CD4-positive, alpha-beta T cell (primary cell): ENCODE results near the gene TDRD7. TPM values are rescaled to one million over a fixed set of nuclear protein-coding genes. Genes with fewer than 3 reads are reported as not detected.
"Not testable (repeated sequence)": the region's sequence is repeated elsewhere in the genome, so short reads cannot be mapped to it uniquely, and the experiment has no call there.

Experiments
- ATAC-seq: fragments of 200-7000 bp; cut with Tn5 transposase; one replicate; pipeline ENCODE4 v1.10.0; 2022; ENCODE audit warnings: mild to moderate bottlenecking; ENCODE audit not compliant: poor library complexity
- CTCF ChIA-PET: fragments of 350-600 bp; sonication (Branson Sonifier 250); formaldehyde crosslinking; loops from one replicate; lab custom pipeline; 2021; ENCODE audit warnings: antibody characterized with exemption, inconsistent platforms; lab: Charles Lee
- POLR2A ChIA-PET: fragments of 350-600 bp; sonication (Branson Sonifier 250); formaldehyde crosslinking; loops from one replicate; lab custom pipeline; 2021; ENCODE audit warnings: antibody characterized with exemption, inconsistent platforms; lab: Charles Lee
- DNase-seq, 14 experiments: peaks; one replicate each; pipeline ENCODE4 v3.0.0-alpha.2; 2013 to 2020; ENCODE audit warnings: mixed read lengths in 2 of 14
- H3K27ac ChIP-seq, 2 donors: one replicate each; pipeline versions ENCODE4 v1.5.1 to v1.7.0; 2013; ENCODE audit warnings: low read length in 2 of 2, low read depth in 1 of 2, mild to moderate bottlenecking in 1 of 2
- H3K27me3 ChIP-seq, 2 experiments: 1 replicate in 1 of 2; 2 replicates in 1 of 2; pipeline versions ENCODE4 v1.6.1 to v1.7.0; 2013; ENCODE audit warnings: low read length in 2 of 2, control low read depth in 1 of 2, mild to moderate bottlenecking in 1 of 2, moderate library complexity in 1 of 2; ENCODE audit not compliant: insufficient read depth in 2 of 2, control insufficient read depth in 1 of 2
- H3K36me3 ChIP-seq: one replicate; pipeline ENCODE4 v1.6.1; 2013; ENCODE audit warnings: low read length, control low read depth; ENCODE audit not compliant: insufficient read depth
- H3K4me1 ChIP-seq: one replicate; pipeline ENCODE4 v1.6.1; 2013; ENCODE audit warnings: low read length, control low read depth; ENCODE audit not compliant: insufficient read depth
- H3K4me3 ChIP-seq: one replicate; pipeline ENCODE4 v1.5.1; 2013; ENCODE audit warnings: mild to moderate bottlenecking, low read length, moderate library complexity
- H3K9me3 ChIP-seq, 2 experiments: 1 replicate in 1 of 2; 2 replicates in 1 of 2; pipeline versions ENCODE4 v1.6.1 to v1.7.0; 2013; ENCODE audit warnings: low read length in 2 of 2, mild to moderate bottlenecking in 2 of 2, control low read depth in 1 of 2, moderate library complexity in 1 of 2; ENCODE audit not compliant: control insufficient read depth in 1 of 2, insufficient read depth in 1 of 2
- H3K27ac Mint-ChIP-seq: one replicate; pipeline ENCODE4 v1.8.0; 2020; ENCODE audit warnings: mixed read lengths
- H3K27me3 Mint-ChIP-seq: one replicate; pipeline ENCODE4 v1.8.0; 2021; ENCODE audit warnings: mixed read lengths
- H3K36me3 Mint-ChIP-seq: one replicate; pipeline ENCODE4 v1.8.0; 2021; ENCODE audit warnings: low read depth, mixed read lengths
- H3K4me1 Mint-ChIP-seq: one replicate; pipeline ENCODE4 v1.8.0; 2021; ENCODE audit warnings: low read depth, mixed read lengths
- H3K4me3 Mint-ChIP-seq: one replicate; pipeline ENCODE4 v1.8.0; 2020; ENCODE audit warnings: mild to moderate bottlenecking, mixed read lengths
- H3K9me3 Mint-ChIP-seq: one replicate; pipeline ENCODE4 v1.8.0; 2020; ENCODE audit warnings: mixed read lengths
- CTCF ChIP-seq: fragments of 200-600 bp; IDR thresholded peaks from one replicate; pipeline ENCODE4 v1.8.0; 2022; ENCODE audit warnings: antibody characterized with exemption, mild to moderate bottlenecking
- intact Hi-C, 2 experiments: fragments of 100-400 bp; cut with DNase I in 1 of 2; cut with micrococcal nuclease in 1 of 2; formaldehyde crosslinking; loops; one replicate each; pipeline versions ENCODE4 v1.15.1 to v1.9.0; 2023 to 2025; cut with DNase I, micrococcal nuclease
- total RNA-seq, 174 experiments: library from RNA in 2 of 174; stranded (reverse) in 2 of 174; gene quantifications; one replicate each; pipeline ENCODE4 v1.2.3 and lab custom pipeline; 2021 to 2026

Gene TDRD7
- total RNA-seq, 2 experiments from 2014 or later = 3.3 to 3.6 TPM

DNA sequence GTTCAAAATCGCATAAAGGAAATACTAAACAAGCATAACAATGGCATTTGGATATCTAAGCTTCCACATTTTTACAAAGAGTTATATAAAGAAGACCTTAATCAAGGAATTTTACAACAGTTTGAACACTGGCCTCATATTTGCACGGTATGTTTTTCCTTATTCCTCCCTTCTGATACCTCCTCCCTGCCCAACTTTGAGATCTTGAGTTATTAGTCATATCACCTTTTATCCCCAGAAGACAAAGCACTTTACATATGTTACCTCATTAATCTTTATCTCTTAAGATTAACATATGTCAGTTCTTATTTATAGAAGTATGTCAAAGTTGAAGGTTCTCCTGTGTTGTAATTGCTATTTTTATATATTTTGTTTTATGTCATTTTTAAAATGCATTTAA, 29.8 kb downstream of the TDRD7 start:
- ATAC-seq (no peak), DNase-seq (no peak)
- no peaks in the 10 kb centered on the region for H3K27me3 ChIP-seq
- no peaks in the 10 kb centered on the region for H3K4me1 Mint-ChIP-seq
- POLR2A ChIA-PET = interaction anchor here (0.7 kb wide), 1 partner anchor 157 kb away, joined by 3 read pairs; no protein-coding TSS in a partner anchor
- H3K27ac ChIP-seq = no peak overlapping the region
- no peaks in the 10 kb centered on the region for H3K9me3 ChIP-seq
- H3K27ac Mint-ChIP-seq = no peak overlapping the region
- no peak overlapping the region for H3K4me3 Mint-ChIP-seq
- H3K4me1 ChIP-seq = no peaks in the 10 kb centered on the region
- H3K36me3 Mint-ChIP-seq = peaks cover 57% of the 10 kb centered on the region
- H3K36me3 ChIP-seq = peaks cover 20% of the 10 kb centered on the region
- H3K27me3 Mint-ChIP-seq = no peaks in the 10 kb centered on the region
- no peak for TF ChIP-seq CTCF
- CTCF ChIA-PET = no interaction called here
- intact Hi-C loops = no loop called here
- H3K9me3 Mint-ChIP-seq = no peaks in the 10 kb centered on the region
- no peak overlapping the region for H3K4me3 ChIP-seq

DNA sequence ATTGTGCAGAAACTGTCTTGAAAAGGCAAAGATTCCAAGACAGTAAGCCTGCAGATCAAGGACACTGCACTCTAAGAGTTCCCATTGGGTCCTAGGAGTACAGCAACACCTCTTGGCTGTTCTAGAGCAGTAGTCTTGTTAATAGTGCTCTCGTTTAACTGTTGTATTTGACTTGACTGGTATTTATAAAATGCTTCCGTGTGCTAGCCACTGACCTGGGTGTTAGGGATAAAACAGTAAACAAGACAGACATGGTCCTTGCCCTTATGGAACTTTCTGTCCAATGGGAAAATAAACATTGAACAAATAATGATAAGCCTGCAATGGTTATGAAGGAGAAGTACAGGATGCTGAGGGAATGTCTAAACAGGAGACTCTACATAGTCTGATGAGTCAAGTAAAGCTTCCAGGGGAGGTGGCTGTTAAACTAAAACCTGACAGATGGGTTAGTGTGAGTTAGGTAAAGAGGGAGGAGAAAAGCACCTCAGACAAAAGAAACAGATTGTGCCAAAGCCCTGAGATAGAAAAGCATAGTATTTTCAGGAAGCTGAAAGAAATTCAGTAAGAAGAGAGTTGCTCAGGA, 33.3 kb downstream of the TDRD7 start:
- Mint-ChIP-seq H3K9me3 (no peaks in the 10 kb centered on the region), H3K4me3 (no peak overlapping the region), H3K36me3 (peaks cover 70% of the 10 kb centered on the region), H3K27me3 (no peaks in the 10 kb centered on the region), H3K4me1 (no peaks in the 10 kb centered on the region), H3K27ac (no peak overlapping the region)
- intact Hi-C loops = no loop called here
- Histone ChIP-seq H3K27ac (no peak overlapping the region), H3K9me3 (no peaks in the 10 kb centered on the region), H3K4me1 (no peaks in the 10 kb centered on the region), H3K27me3 (no peaks in the 10 kb centered on the region), H3K36me3 (peaks cover 19% of the 10 kb centered on the region), H3K4me3 (no peak overlapping the region)
- ChIA-PET POLR2A (no interaction called here), CTCF (interaction anchor here (1.2 kb wide), 1 partner anchor 14 kb away, joined by 3 read pairs; no protein-coding TSS in a partner anchor)
- no peak for TF ChIP-seq CTCF
- no peak for ATAC-seq
- no peak for DNase-seq

DNA sequence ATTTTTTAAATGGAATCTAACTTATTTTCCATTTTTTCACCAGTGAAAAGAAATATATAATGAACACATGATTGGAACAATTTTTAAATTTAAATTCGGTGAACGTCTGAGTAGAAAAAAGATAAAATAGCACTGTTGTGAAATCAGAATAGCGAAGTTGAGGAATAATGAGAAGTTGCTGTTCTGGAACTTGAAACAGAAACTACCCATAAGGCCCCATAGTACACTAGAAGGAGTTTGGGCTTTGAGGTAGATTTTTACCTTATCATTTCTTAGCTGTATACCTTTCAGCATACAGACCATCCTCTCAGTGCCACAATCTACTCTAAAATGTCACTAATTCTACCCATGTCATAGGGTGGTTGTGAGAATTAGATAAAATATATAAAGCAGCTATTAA, 35.1 kb downstream of the TDRD7 start:
- peaks cover 69% of the 10 kb centered on the region for H3K36me3 Mint-ChIP-seq
- H3K27ac ChIP-seq = no peak overlapping the region

DNA sequence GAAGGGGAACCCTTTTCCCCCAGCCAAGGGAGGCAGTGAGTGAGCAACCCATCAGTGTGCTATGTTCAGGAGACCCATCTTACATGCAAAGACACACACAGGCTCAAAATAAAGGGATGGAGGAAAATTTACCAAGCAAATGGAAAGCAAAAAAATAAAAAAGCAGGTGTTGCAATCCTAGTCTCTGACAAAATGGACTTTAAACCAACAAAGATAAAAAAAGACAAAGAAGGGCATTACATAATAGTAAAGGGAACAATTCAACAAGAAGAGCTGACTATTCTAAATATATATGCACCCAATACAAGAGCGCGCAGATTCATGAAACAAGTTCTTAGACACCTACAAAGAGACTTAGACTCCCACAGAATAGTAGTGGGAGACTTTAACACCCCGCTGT, 41.7 kb downstream of the TDRD7 start:
- peaks cover 71% of the 10 kb centered on the region for H3K36me3 Mint-ChIP-seq
- H3K36me3 ChIP-seq, H3K27me3 ChIP-seq, H3K4me1 Mint-ChIP-seq, H3K4me3 Mint-ChIP-seq, H3K27me3 Mint-ChIP-seq, H3K9me3 ChIP-seq, H3K9me3 Mint-ChIP-seq, POLR2A ChIA-PET, H3K4me3 ChIP-seq, ATAC-seq, H3K4me1 ChIP-seq, H3K27ac Mint-ChIP-seq, CTCF ChIA-PET, DNase-seq, H3K27ac ChIP-seq, intact Hi-C loops: not testable (repeated sequence)

More for the DNA sequence above, 35.1 kb downstream of the TDRD7 start:
- H3K27me3 Mint-ChIP-seq = no peaks in the 10 kb centered on the region
- no peaks in the 10 kb centered on the region for H3K4me1 Mint-ChIP-seq
- Histone ChIP-seq H3K4me3 (no peak overlapping the region), H3K27me3 (no peaks in the 10 kb centered on the region), H3K36me3 (peaks cover 13% of the 10 kb centered on the region), H3K9me3 (no peaks in the 10 kb centered on the region), H3K4me1 (no peaks in the 10 kb centered on the region)
- no peaks in the 10 kb centered on the region for H3K9me3 Mint-ChIP-seq
- POLR2A ChIA-PET = no interaction called here
- CTCF ChIA-PET = interaction anchor here (1.5 kb wide), 1 partner anchor 12 kb away, joined by 3 read pairs; no protein-coding TSS in a partner anchor
- intact Hi-C loops = no loop called here
- no peak for TF ChIP-seq CTCF
- no peak for DNase-seq
- H3K27ac Mint-ChIP-seq = no peak overlapping the region
- ATAC-seq = no peak
- H3K4me3 Mint-ChIP-seq = no peak overlapping the region

- H3K27me3 ChIP-seq, intact Hi-C loops, H3K4me3 Mint-ChIP-seq, CTCF ChIA-PET, ATAC-seq, H3K9me3 ChIP-seq, H3K4me1 ChIP-seq, H3K27ac Mint-ChIP-seq, H3K27ac ChIP-seq, H3K27me3 Mint-ChIP-seq, H3K4me3 ChIP-seq, H3K36me3 ChIP-seq, POLR2A ChIA-PET, H3K9me3 Mint-ChIP-seq, H3K4me1 Mint-ChIP-seq, DNase-seq: not testable (repeated sequence)
- H3K36me3 Mint-ChIP-seq = peaks cover 55% of the 10 kb centered on the region
Observed at GRCh38 chr9:97456841-97457240, 44.9 kb downstream of the TDRD7 start.
